HL-60/S4 (cell line): ENCODE measurements around the gene ERGIC1.

Experiments
- in situ Hi-C: fragments of 300-500 bp; cut with MboI; formaldehyde crosslinking; loops from 2 replicates; pipeline ENCODE4 v1.14.3; 2022; ENCODE audit warnings: low sequenced_read_pairs

ERGIC1 gene

DNA sequence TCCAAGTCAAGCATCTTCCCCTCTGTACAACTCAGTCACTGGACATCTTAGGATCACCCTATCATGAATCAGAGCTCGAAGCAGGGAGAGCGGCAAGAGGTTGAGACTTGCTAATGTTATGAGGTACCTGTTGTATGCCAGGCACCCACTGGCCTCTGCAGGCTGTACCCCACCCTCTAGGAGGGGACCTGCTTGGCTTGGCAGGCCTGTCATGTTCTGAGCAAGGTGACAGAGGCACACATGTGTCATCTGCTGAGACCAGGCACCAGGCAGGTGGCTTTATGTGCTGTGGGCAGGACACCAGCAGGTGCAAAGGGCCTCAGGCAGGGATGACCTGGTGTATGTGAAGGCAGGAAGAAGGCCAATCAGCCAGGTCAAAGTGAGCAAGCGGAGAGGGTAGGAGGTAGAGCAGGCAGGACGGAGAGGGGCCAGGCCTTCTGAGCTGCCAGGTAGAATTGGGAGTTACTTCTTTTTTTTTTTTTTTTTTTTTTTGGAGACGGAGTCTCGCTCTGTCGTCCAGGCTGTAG, 64.9 kb downstream of the ERGIC1 start:
- in situ Hi-C loops = no loop called here

DNA sequence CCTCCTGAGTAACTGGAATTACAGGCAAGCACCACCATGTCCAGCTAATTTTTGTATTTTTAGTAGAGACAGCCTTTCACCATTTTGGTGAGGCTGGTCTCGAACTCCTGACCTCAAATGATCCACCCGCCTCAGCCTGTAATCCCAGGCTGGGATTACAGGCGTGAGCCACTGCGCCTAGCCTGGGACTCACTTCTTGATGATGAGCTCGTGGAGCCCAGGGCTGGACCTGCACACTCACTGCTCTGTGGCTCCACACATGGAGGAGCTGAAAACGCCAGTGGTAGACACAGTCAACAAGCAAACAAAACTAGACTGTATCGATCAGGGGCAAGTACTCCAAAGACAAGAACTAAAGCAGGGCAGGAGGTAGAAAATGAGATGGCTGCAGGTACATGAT, 65.4 kb downstream of the ERGIC1 start:
- in situ Hi-C loops = no loop called here

DNA sequence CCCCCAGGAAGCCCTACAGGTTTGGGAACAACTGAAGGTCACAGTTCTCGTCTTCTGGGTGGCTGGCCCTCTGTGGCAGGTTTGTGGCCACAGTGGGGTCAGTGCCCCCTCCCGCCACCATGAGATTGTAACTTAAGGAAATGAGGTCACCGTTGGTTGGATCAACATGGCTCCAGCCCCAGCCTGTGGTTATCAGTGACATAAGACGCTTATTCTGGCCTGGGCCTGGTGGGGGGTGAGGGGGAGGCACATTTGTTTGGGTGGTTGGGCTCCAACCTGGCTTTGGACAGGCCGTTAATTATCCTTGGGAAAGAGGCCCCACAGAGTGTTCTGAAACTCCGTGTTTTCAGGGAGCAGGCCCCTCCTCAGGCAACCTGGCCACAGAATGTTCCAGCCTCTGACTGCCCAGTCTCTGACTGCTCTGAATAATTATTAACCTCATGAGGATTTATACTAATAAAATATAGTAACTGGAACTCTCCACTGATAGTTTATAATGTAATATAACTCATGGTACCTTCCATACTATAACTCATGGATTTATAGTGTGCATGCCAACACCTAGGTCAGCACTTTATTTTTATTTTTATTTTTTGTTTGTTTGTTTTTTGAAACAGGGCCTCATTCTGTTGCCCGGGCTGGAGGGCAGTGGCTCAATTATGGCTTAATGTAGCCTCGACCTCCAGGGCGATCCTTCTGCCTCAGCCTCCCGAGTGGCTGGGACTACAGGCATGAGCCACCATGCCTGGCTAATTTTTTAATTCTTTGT, 67.1 kb downstream of the ERGIC1 start:
- in situ Hi-C loops = no loop called here

DNA sequence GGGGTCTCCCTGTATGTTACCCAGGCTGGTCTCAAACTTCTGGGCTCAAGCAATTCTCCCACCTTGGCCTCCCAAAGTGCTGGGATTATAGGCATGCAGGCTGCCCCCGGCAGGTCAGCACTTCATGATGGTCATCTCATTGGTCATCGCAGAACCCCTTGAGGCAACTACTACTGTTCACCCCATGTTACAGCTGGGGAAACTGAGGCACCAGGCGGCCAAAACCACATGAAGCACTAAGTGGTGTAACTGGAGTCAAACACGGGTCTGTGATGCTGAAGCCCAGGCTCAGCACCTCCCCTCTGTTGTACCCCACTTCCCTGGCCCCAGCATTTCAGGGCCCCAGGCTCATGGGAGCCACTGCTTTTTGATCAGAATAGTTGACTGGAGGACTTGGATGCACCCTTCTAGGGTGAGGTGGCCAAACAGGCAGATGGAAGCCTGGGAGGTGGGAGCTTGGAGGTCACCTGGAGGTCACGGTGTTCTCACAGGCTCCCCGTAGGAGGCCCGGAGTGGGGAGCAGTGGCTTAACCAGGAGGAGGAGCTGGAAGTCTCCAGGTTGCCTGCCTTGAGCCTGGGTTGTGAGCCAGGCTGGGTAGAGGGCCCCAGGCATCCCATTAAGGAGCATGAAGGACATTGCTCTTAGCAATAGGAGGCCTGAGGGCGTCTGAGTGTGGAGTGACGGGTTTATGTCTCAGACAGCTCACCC, 67.9 kb downstream of the ERGIC1 start:
- in situ Hi-C loops = no loop called here

DNA sequence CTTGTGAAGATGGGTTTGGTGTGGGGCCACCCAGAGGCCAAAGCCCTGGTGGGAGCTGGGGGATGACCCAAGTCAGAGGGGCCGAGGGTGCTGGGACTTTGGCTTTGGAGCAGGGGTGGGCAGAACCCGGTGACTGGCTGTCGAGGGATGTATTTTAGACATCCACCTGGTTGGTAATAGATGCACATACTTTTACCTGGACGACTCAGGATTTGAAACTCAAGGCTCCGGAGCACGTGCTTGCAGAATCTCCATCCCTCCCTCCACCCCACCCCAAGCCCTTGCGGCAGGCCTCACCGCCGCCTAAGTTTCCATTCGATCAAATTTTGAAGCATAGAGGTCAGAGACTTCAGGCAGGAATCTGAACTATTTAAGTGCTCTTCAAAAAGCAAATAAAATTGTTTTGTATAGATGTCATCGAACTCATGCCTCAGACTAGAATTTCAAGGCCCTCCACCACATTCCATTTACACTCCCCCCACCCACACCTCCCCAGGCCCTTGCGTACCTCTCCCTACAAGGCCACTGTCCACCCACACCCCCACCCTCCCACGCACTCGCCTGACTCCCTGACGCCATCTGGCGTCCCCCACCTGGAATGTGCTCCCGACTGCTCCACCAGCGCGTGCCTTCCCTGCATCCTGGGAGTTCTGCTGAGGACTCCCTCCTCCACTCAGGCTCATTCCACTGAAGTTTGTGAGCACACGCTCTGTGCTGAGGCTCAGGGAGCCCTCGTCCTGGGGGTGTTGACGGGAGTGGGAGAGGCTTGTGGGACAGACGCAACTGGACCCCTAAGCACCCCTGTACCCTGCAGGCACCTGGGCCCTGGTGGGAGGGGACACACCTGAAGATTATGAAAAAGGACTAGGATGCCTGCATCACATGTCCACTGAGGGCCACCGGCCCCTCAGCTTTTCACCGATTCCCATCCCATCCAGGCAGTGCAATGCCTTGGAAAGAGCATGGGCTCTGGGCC, 68.7 kb downstream of the ERGIC1 start:
- in situ Hi-C loops = no loop called here

DNA sequence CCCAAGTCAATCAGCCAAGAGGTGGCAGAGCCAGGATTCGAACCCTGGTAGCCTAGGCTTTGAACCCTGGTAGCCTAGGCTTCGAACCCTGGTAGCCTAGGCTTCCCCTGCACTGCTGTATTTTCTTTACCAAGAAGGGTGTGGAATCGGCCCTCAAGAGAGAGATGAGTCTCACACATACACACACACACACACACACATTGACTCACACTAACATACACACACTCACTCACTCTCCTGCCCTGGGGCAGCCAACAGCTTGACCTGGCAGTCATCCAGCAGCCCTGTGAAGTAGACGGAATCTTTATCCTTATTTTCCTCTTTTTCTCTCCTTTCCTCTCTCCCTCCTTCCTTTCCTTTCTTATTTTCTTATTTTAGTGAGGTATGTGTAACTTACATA, 69.7 kb downstream of the ERGIC1 start:
- in situ Hi-C loops = no loop called here

DNA sequence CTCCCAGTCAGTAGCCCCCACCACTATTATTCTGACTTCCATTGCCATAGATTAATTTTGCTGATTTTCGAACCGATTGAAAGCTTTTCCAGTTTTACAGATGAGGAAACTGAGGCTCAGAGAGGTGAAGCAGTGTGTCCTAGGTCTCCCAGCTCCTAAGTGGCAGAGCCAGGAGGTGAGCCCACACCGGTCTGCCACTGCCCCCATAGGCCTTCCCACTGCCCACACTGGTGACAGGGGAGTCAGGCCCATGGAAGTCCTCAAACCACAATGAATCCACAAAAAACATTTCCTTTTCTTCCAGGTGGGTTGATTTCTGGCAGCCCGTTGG, 70.2 kb downstream of the ERGIC1 start:
- in situ Hi-C loops = no loop called here

DNA sequence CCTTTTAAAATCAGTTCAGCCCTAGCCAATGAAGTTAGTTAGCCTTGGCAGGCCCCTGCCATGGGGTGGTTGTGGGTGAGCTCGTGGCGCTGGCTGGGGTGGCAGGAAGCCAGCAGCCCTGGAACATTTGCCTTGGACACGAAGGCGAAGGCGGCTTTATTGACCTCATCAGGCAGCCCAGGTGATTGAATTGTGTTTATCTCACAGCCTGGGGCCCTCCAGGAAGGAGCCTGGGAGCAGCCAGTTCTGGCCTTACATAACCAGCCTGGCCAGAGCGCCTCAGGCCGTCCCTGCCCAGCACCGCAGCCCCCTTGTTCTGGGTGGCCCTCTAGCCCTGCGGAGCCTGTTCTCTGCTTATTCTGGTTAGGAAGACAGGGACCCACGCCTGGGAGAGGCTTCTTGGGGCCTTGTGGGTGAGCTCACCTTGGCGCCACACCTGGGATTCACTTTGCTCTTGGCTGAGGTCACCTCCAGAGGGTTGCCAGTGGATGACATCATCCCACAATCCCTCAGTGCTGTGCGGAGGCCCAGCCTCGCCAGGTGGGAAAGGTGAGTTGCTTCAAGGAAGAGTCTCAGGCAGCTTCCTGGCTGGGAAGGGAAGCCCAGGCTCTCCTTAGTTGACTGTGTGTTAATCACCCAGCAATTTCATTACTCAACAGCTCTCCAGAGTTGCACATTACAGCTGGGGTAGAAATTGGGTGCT, 70.7 kb downstream of the ERGIC1 start:
- in situ Hi-C loops = no loop called here

DNA sequence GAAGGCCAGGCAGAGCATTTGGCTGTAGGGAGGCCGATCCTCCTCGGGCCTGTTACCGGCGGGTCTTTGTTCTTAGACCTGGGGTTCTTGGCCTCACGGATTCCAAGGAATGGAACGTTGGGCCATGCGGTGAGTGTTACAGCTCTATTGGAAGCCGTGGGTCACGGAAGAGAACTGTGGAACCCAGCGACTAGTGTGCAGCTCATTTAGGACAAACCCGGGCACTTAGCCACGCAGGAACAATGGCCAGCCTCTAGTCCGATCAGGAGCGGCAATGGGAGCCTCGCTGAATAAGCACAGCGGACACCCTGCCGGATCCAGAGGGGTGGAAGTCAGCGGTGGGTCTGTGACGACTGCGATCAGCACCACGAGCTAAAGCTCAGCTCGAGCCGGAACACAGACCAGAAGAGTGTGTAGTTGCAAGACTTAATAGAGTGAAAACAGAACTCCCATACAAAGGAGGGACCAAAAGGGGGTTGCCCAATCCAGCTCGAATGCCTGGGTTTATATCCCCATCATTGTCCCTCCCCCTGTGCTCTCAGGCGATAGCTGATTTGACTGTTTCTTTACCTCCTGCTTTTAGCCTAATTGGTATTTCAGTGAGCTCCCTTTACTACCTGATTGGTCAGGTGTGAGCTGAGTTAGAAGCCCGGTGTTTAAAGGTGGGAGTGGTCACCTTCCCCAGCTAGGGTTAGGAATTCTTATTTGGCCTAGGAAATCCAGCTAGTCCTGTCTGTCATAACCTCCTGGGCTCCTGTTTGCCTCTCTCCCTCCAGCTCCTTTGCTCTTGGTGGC, 71.5 kb downstream of the ERGIC1 start:
- in situ Hi-C loops = no loop called here

DNA sequence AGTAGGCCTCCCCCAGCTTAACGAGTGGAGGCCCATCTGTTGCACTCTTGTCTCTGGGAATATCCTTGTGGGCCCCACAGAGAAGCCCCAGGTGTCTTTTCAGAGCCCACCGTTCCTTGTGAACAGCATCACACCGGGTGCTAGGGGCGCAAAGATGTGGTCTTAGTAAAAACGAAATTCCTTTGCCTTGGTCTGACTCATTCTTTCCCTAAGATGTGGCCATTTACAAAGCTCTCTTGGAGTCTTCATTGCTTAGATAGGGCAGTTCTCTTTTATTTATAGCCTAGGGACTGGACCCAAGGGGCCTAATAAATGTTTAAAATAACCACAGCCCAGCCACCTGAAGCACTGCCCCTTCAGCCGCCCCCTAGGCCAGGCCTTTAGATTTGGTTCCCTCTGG, 72.4 kb downstream of the ERGIC1 start:
- in situ Hi-C loops = no loop called here

DNA sequence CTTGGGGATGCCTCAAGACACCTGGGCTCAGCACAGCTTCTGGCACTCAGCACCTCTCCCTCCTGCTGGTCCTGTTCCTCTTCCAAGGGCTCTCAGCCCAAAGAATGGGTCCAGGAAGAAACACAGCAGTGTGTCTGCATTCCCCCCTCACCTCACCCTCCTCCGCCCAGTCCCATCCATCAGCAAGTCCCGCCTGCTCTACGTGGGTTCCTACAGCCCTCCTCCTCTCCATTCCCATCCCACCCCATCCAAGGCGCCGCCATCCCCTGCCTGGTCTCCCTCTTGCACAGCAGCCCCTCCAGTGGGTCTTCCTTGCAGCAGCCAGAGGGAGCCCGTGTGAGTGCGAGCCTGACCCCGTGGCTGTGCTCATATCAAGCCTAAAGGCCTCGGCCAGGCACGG, 72.8 kb downstream of the ERGIC1 start:
- in situ Hi-C loops = no loop called here

DNA sequence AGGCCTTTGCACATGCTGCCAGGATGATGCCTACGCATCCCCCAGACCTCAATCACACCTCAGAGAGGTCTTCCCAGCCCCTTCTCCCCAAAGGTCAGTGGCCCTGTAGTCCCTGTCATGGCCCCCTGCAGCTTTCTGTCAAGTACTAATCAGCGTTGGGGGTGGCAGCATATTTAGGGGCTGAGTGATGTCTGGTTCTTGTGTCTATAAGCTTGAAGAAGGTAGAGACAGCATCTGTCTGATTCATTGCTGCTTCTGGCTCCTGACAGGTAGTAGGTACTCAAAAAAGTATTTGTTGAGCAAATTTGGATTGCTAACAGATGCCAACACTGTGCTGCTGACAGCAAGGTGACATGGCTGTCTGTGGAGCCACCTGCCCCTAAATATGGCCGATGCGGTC, 73.6 kb downstream of the ERGIC1 start:
- in situ Hi-C loops = no loop called here

DNA sequence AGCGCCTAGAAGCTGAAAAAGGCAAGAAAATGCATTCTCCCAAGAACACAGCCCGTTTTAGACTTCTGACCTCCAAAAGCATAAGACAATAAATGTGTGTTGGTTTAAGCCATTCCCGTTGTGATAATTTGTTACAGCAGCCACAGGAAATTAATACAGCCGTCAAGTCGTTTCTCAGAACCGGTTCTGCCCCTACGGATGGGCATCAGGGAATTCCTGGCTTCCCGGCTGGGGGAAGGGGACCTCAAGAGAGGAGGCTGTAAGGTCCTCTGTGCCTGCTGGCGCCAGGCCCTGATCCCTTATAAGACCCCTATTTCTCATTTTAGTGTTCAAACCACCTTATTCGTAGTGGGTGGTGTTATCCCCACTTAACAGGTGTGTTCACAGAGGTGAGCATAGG, 74.6 kb downstream of the ERGIC1 start:
- in situ Hi-C loops = no loop called here

DNA sequence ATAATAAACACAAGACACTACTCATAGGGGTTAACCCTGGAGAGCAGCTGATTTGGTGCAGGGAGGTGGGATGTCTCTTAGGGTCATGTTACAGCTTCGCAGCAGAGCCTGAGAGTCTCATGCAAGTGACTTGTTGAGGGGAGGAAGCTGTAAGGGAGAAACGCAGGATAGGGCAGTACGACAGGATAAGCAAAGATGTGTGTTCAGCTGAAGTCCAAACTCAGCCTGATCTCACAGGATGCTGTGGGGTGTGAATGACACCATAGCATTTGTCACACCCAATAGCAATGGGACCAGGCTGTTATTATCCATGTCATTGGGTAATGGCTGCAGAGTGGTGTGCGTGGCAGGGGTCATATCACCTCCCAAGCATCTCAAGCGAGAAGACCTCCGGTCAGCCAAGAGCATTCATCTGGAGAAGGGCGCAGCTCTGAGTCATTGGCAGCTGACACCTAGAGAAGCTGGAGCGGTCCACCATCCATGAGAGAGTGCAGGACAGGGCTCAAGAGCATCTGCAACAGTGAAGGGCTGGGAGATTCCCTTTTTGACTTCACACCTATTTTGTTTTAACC, 76.0 kb downstream of the ERGIC1 start:
- in situ Hi-C loops = no loop called here

DNA sequence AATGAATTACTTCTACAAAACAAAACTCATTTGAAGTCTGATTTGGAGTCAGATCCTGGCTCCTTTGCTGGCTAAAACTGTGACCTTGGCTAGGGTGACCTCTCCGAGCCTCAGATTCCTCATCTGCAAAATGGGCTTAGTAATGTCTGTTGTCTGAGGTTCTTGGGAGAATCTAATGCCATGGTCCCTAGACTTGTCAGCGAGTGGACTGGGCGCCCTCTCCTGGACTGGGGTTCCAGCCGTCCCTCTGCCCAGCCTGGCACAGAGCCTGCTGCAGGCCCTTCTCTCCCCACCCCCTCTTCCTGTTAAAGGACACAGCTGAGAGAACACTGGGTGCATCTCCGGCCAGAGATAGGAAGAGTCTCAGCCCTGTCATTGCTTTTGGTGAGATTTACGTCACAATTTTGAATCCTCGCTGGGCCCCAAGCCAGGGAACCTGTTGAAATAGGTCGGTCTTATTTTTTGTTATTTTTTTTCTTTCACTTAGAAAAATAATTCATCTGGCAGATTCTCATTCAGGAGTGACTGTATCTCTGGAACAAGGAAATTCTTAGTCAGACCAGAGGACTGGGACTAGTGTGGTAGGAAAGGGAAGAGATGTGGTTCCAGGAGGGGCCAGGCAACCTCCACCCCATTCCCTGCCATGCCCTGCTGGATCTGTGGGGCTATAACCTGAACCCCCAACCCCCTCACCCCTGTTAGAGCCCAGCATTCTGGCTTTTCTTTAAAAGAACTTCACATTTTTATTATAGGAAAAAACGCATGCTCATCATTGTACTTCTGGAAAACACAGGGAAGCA, 77.0 kb downstream of the ERGIC1 start:
- in situ Hi-C loops = no loop called here

DNA sequence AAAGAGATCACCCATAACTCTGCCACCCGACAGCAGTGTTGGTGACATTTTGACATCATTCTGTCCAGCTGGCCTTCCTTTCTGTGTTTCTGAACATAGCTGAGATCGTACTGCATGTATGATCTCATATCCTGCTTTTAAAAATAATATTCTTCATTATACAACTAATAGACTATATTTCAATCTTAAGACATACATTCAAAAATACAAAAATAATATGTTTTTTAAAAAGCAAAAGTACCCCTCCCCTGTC, 77.5 kb downstream of the ERGIC1 start:
- in situ Hi-C loops = no loop called here

DNA sequence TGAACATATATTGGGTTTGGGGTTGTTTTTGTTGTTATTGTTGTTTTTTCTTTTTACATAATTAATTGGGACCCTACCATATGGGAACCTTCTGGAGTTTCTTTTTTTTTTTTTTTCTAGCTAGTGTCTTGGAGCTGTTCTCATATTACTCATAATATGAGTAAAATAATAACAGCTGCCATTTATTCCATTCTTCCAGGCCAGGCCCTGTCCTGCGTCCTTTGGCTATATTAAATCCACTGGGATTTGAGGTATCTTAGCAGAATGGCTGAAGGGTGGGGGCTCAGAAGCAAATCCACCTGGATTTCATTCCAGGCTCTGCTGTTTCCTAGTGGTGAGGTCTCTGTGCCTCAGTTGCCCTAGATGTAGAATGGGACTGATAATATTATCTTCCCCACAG, 77.9 kb downstream of the ERGIC1 start:
- in situ Hi-C loops = no loop called here

DNA sequence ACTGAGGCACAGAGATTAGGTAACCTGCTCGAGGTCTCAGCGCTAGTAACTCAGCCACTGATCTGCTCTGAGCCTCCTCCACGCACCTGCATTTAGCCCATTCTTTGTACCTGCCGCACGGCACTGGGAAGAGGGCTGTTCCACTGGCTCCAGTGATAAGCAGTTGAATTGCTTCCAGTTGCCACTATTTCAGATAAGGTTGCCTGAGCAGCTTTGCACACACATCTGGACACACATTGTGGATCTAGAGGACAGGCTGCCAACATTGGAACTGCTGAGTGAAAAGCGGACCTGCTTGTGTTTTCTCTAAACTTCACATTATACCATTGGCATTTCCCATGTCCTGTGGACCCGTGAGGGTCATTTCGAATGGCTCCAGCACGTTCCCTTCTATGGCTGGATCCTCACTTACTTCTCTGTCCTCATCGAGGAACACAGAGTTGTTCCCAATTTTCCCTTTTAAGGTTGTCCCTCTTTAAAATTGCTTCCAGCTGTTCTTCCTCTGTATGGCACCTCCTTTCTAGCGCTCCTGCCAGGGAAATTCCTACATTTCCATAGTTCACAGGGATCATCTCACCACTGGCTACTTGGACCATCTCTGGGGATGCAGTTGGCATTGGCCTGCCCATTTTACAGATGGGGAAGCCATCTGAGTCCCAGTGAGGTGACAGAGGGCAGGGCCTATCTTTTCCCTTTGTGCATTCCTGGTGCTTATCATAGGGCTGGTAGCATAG, 79.2 kb downstream of the ERGIC1 start:
- in situ Hi-C loops = no loop called here
